Neural progenitor cell (in vitro differentiated cells): ENCODE measurements around the gene TRIM10.

Source experiments
- EZH2 ChIP-seq: fragments of 200-600 bp; sonication (generic); IDR thresholded peaks from 2 replicates; pipeline ENCODE4 v1.6.1; 2017; ENCODE audit warnings: antibody characterized with exemption, mild to moderate bottlenecking, moderate library complexity
- EZH2phosphoT487 ChIP-seq: fragments of 200-600 bp; sonication (generic); IDR thresholded peaks from 2 replicates; pipeline ENCODE4 v1.6.1; 2017; ENCODE audit warnings: antibody characterized with exemption
- TF ChIP-seq, protein P1 (sequence below): fragments of 200-600 bp; sonication (generic); IDR thresholded peaks from 2 replicates; pipeline ENCODE4 v1.5.1; 2017; ENCODE audit warnings: antibody characterized with exemption, mild to moderate bottlenecking

DNA sequence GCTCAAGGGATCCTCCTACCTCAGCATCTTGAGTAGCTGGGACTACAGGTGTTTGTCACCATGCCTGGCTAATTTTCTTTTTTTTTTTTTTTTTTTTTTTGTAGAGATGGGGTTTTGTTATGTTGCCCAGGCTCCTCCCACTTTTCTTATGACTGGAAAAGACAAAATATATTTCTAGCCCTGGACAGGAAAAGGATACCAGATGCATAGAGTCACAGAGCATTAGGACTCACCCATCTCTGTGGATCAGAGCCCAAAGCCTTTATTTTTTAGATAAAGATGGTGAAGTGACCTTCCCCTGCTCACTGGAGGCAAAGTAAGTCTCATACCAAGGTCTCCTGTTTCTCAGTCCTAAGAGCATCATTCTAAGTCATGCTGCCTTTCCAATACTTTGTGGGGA lies 3.4 kb downstream of the TRIM10 start:
- TF ChIP-seq, protein P1, sequence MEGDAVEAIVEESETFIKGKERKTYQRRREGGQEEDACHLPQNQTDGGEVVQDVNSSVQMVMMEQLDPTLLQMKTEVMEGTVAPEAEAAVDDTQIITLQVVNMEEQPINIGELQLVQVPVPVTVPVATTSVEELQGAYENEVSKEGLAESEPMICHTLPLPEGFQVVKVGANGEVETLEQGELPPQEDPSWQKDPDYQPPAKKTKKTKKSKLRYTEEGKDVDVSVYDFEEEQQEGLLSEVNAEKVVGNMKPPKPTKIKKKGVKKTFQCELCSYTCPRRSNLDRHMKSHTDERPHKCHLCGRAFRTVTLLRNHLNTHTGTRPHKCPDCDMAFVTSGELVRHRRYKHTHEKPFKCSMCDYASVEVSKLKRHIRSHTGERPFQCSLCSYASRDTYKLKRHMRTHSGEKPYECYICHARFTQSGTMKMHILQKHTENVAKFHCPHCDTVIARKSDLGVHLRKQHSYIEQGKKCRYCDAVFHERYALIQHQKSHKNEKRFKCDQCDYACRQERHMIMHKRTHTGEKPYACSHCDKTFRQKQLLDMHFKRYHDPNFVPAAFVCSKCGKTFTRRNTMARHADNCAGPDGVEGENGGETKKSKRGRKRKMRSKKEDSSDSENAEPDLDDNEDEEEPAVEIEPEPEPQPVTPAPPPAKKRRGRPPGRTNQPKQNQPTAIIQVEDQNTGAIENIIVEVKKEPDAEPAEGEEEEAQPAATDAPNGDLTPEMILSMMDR = no peak
- no peak for TF ChIP-seq EZH2
- no peak for TF ChIP-seq EZH2phosphoT487
